Measurements from ENCODE around the gene ASB5. TPM values are rescaled to one million over a fixed set of nuclear protein-coding genes. Genes with fewer than 3 reads are reported as not detected.

ASB5 gene
- polyA plus RNA-seq, 1 donor from 2014 or later, result not detected

DNA sequence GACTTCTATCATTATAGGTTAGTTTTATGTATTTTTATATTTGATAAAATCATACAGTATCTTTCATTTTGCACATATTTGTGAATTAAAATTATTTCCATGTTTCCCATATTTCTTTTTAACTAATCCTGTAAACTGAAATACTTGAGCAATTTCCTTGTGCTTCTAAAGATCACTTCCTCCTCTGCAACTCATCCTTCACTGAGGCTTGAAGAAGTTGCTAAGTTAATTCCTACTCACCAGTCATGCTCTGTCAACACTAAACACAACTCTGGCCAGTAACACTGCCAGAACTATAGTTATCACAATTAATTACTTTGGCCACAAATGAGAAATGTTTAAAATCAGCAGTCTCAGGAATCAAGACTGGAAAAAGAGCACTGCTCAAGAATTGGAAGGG lies 80.4 kb downstream of the ASB5 start:
- H3K36me3 ChIP-seq (ENCODE audit: insufficient read depth, low read length), result no peaks in the 10 kb centered on the region
- H3K27ac ChIP-seq (ENCODE audit: low read length), result no peak overlapping the region
- H3K9ac ChIP-seq (ENCODE audit: low read length), result no peak overlapping the region
- no peaks in the 10 kb centered on the region for H3K79me2 ChIP-seq (replicated peaks; ENCODE audit: insufficient read depth, low read length)
- H2AFZ ChIP-seq (ENCODE audit: low read depth, low read length), result no peak overlapping the region
- H3K9me3 ChIP-seq (ENCODE audit: low read length), result no peaks in the 10 kb centered on the region
- no peaks in the 10 kb centered on the region for H3K9me2 ChIP-seq (ENCODE audit: insufficient read depth, low read length)
- H3K27me3 ChIP-seq (ENCODE audit: insufficient read depth, low read depth, low read length), result no peaks in the 10 kb centered on the region
- H3F3A ChIP-seq (ENCODE audit: insufficient read depth, low read length, poor library complexity, severe bottlenecking), result no peaks in the 10 kb centered on the region
- no peak overlapping the region for H3K4me3 ChIP-seq (ENCODE audit: low read length)
- H4K20me1 ChIP-seq (ENCODE audit: insufficient read depth), result no peaks in the 10 kb centered on the region
- H3K4me2 ChIP-seq (ENCODE audit: low read length), result no peak overlapping the region
- TF ChIP-seq SMC3 (conservative IDR thresholded peaks at IDR 0.05; ENCODE audit: poor library complexity), result no peak
- TF ChIP-seq POLR2AphosphoS5 (IDR thresholded peaks at IDR 0.05), result no peak
- TF ChIP-seq RAD21 (conservative IDR thresholded peaks at IDR 0.05), result no peak
- no peak for TF ChIP-seq TAF1 (IDR thresholded peaks at IDR 0.05; ENCODE audit: low read depth)
- TF ChIP-seq, protein P1, sequence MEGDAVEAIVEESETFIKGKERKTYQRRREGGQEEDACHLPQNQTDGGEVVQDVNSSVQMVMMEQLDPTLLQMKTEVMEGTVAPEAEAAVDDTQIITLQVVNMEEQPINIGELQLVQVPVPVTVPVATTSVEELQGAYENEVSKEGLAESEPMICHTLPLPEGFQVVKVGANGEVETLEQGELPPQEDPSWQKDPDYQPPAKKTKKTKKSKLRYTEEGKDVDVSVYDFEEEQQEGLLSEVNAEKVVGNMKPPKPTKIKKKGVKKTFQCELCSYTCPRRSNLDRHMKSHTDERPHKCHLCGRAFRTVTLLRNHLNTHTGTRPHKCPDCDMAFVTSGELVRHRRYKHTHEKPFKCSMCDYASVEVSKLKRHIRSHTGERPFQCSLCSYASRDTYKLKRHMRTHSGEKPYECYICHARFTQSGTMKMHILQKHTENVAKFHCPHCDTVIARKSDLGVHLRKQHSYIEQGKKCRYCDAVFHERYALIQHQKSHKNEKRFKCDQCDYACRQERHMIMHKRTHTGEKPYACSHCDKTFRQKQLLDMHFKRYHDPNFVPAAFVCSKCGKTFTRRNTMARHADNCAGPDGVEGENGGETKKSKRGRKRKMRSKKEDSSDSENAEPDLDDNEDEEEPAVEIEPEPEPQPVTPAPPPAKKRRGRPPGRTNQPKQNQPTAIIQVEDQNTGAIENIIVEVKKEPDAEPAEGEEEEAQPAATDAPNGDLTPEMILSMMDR (IDR thresholded peaks at IDR 0.05; ENCODE audit: poor library complexity, severe bottlenecking), result no peak
- TF ChIP-seq EP300 (conservative IDR thresholded peaks at IDR 0.05; ENCODE audit: poor library complexity, severe bottlenecking), result no peak

DNA sequence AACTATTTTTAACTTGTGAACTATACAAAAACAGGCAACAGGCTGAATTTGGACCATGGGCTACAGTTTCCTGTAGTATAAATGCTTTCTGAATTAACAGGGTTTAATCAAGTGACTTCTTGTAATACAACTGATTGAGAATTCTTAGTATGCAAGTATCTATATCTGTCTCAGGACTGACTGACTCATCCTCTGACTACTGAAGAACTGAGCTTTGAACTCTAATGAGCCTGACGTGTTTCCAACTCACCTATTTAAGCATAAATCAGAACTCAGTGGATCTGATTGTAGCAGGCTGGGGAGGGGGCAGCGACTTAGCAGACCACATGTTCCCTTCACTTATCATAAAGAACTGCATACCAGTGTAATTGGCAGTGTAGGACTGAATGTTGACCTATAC lies 81.4 kb downstream of the ASB5 start:
- TF ChIP-seq RAD21 (conservative IDR thresholded peaks at IDR 0.05), result no peak
- no peak for TF ChIP-seq TAF1 (IDR thresholded peaks at IDR 0.05; ENCODE audit: low read depth)
- TF ChIP-seq, protein P2, sequence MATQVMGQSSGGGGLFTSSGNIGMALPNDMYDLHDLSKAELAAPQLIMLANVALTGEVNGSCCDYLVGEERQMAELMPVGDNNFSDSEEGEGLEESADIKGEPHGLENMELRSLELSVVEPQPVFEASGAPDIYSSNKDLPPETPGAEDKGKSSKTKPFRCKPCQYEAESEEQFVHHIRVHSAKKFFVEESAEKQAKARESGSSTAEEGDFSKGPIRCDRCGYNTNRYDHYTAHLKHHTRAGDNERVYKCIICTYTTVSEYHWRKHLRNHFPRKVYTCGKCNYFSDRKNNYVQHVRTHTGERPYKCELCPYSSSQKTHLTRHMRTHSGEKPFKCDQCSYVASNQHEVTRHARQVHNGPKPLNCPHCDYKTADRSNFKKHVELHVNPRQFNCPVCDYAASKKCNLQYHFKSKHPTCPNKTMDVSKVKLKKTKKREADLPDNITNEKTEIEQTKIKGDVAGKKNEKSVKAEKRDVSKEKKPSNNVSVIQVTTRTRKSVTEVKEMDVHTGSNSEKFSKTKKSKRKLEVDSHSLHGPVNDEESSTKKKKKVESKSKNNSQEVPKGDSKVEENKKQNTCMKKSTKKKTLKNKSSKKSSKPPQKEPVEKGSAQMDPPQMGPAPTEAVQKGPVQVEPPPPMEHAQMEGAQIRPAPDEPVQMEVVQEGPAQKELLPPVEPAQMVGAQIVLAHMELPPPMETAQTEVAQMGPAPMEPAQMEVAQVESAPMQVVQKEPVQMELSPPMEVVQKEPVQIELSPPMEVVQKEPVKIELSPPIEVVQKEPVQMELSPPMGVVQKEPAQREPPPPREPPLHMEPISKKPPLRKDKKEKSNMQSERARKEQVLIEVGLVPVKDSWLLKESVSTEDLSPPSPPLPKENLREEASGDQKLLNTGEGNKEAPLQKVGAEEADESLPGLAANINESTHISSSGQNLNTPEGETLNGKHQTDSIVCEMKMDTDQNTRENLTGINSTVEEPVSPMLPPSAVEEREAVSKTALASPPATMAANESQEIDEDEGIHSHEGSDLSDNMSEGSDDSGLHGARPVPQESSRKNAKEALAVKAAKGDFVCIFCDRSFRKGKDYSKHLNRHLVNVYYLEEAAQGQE (IDR thresholded peaks at IDR 0.05; ENCODE audit: borderline replicate concordance), result no peak
- no peak for TF ChIP-seq EZH2 (IDR thresholded peaks at IDR 0.05; ENCODE audit: borderline replicate concordance, insufficient read depth, low read length, poor library complexity, severe bottlenecking)
- no peak for TF ChIP-seq MXI1 (conservative IDR thresholded peaks at IDR 0.05; ENCODE audit: poor library complexity, severe bottlenecking)
- TF ChIP-seq SMC3 (conservative IDR thresholded peaks at IDR 0.05; ENCODE audit: poor library complexity), result no peak
- no peak for TF ChIP-seq POLR2AphosphoS5 (IDR thresholded peaks at IDR 0.05)
- TF ChIP-seq, protein P1 (IDR thresholded peaks at IDR 0.05; ENCODE audit: poor library complexity, severe bottlenecking), result no peak
- TF ChIP-seq EP300 (conservative IDR thresholded peaks at IDR 0.05; ENCODE audit: poor library complexity, severe bottlenecking), result no peak
- H4K20me1 ChIP-seq (ENCODE audit: insufficient read depth), result no peaks in the 10 kb centered on the region
- H3F3A ChIP-seq (ENCODE audit: insufficient read depth, low read length, poor library complexity, severe bottlenecking), result no peaks in the 10 kb centered on the region
- no peak overlapping the region for H3K4me3 ChIP-seq (ENCODE audit: low read length)
- H3K27ac ChIP-seq (ENCODE audit: low read length), result no peak overlapping the region
- H3K9me3 ChIP-seq (ENCODE audit: low read length), result no peaks in the 10 kb centered on the region
- H2AFZ ChIP-seq (ENCODE audit: low read depth, low read length), result no peak overlapping the region
- no peaks in the 10 kb centered on the region for H3K36me3 ChIP-seq (ENCODE audit: insufficient read depth, low read length)
- no peaks in the 10 kb centered on the region for H3K27me3 ChIP-seq (ENCODE audit: insufficient read depth, low read depth, low read length)
- no peak overlapping the region for H3K9ac ChIP-seq (ENCODE audit: low read length)
- H3K4me2 ChIP-seq (ENCODE audit: low read length), result no peak overlapping the region
- H3K79me2 ChIP-seq (replicated peaks; ENCODE audit: insufficient read depth, low read length), result no peaks in the 10 kb centered on the region
- no peaks in the 10 kb centered on the region for H3K9me2 ChIP-seq (ENCODE audit: insufficient read depth, low read length)
